ENCODE measurements around the gene LRRC2. TPM values are rescaled to one million over a fixed set of nuclear protein-coding genes. Genes with fewer than 3 reads are reported as not detected.

The LRRC2 gene
- total RNA-seq, 2 donors from 2014 or later: 7.0 to 29.7 TPM

DNA sequence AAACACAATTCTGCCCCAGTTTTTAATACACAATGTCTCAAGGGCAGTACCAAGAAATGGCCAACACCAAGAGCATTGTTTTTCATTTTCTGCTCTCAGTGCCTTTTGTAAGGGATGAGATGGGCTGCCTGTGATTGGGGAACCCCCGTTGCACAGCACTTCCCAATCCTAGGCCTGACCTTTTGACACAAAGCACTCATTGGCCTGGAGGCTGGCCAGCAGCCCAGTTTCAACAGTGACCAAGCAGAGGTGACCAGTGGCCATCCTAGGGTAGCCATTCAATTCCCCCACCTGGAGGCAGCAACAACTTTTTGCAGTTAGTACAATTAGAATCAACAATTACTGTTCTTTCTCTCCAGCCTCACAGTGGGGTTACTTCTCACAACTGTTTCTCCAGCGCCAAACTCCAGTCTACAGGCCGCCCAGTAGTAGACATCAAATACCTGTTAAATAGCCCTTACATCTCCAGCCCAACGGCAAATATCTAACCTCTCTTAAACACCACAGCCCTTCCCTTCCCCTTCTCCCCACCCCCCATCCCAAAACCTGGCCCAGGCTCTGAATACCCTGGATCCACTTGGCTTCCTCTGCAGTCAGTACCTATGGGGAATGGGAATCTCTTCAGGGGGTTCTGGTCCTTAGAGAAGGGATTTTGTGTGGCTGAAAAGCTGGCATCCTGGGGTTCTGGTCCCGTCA lies 8.9 kb upstream of the LRRC2 start:
- Histone ChIP-seq H3K9me3 (no peaks in the 10 kb centered on the region), H3K4me3 (no peak overlapping the region), H3K36me3 (no peaks in the 10 kb centered on the region), H3K27me3 (no peaks in the 10 kb centered on the region), H3K4me1 (peaks cover 0 to 4% of the 10 kb centered on the region in 2 donors), H3K27ac (no peak overlapping the region)
- TF ChIP-seq, protein P1, sequence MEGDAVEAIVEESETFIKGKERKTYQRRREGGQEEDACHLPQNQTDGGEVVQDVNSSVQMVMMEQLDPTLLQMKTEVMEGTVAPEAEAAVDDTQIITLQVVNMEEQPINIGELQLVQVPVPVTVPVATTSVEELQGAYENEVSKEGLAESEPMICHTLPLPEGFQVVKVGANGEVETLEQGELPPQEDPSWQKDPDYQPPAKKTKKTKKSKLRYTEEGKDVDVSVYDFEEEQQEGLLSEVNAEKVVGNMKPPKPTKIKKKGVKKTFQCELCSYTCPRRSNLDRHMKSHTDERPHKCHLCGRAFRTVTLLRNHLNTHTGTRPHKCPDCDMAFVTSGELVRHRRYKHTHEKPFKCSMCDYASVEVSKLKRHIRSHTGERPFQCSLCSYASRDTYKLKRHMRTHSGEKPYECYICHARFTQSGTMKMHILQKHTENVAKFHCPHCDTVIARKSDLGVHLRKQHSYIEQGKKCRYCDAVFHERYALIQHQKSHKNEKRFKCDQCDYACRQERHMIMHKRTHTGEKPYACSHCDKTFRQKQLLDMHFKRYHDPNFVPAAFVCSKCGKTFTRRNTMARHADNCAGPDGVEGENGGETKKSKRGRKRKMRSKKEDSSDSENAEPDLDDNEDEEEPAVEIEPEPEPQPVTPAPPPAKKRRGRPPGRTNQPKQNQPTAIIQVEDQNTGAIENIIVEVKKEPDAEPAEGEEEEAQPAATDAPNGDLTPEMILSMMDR (IDR thresholded peaks at IDR 0.05): no peak
- no peak for DNase-seq (ENCODE audit: low spot score)

DNA sequence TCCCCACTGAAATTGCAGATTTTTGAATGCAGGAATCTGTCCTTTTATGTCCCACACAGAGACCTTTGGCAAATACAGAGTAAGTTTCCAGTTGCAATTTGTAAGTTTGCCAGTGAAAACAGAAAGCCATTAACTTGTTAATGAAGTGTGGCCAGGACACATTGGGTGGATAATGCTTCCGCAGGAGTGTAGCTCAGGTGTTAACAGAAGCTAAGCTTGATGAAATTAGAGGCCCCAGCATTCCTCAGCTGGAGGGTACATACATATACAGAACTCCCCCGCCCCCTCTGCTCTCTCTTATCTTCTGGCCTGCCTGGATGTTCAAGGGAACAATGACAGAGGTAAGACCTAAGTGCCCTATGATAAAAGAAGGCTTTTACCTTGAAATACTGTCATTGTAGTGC lies 8.1 kb upstream of the LRRC2 start:
- Histone ChIP-seq H3K4me3 (no peak overlapping the region), H3K27ac (no peak overlapping the region), H3K36me3 (no peaks in the 10 kb centered on the region), H3K4me1 (peaks cover 0 to 1% of the 10 kb centered on the region in 2 donors), H3K9me3 (no peaks in the 10 kb centered on the region), H3K27me3 (no peaks in the 10 kb centered on the region)
- DNase-seq (ENCODE audit: low spot score): no peak
- TF ChIP-seq, protein P1 (IDR thresholded peaks at IDR 0.05): no peak

GRCh38 chr3:46573701-46574100 lies 7.6 kb upstream of the LRRC2 start:
- DNase-seq (ENCODE audit: low spot score): no peak
- Histone ChIP-seq H3K27ac (no peak overlapping the region), H3K9me3 (no peaks in the 10 kb centered on the region), H3K4me3 (no peak overlapping the region), H3K4me1 (no peaks in the 10 kb centered on the region), H3K36me3 (no peaks in the 10 kb centered on the region), H3K27me3 (no peaks in the 10 kb centered on the region)
- TF ChIP-seq, protein P1 (IDR thresholded peaks at IDR 0.05): no peak

- H3K9me3 ChIP-seq: no peaks in the 10 kb centered on the region
- no peaks in the 10 kb centered on the region for H3K27me3 ChIP-seq
- TF ChIP-seq, protein P1 (IDR thresholded peaks at IDR 0.05): no peak
- H3K27ac ChIP-seq: no peak overlapping the region
- no peak overlapping the region for H3K4me3 ChIP-seq
- peaks cover 0 to under 1% of the 10 kb centered on the region in 2 donors for H3K4me1 ChIP-seq
- DNase-seq (ENCODE audit: low spot score): no peak
- H3K36me3 ChIP-seq: no peaks in the 10 kb centered on the region
These were observed 5.6 kb upstream of the LRRC2 start for GRCh38 chr3:46571684-46572083.

DNA sequence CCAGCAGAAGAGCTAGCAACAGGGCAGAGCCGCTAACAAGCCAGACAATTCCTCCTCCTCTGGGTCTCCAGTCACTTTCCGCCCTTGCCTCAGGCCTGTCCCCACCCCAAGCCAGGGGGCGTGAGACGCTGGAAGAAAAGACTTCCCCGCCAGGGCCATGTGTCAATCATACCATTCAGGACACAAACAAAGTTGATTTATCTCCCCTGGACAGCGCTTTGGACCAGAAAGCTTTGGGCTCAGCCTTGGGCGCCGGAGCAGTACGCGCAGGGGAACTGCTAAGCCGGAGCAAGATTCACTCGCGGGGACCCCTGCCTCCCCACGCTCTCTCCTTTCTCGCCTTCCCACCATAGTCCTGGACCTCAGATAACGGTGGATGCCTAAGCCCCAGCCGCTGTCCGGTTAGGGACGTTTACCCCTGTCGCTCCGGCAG lies 479 bp downstream of the LRRC2 start:
- H3K27ac ChIP-seq: peak overlapping the region; percentile 86 to 89
- TF ChIP-seq, protein P1 (IDR thresholded peaks at IDR 0.05): peak in 1 of 2 donors; percentile 43
- no peak for DNase-seq (ENCODE audit: low spot score)
- no peaks in the 10 kb centered on the region for H3K27me3 ChIP-seq
- no peaks in the 10 kb centered on the region for H3K36me3 ChIP-seq
- peak overlapping the region; percentile 51 to 59 for H3K4me3 ChIP-seq
- H3K4me1 ChIP-seq: peaks cover 0 to 31% of the 10 kb centered on the region in 2 donors
- peaks cover 0 to 6% of the 10 kb centered on the region in 2 donors for H3K9me3 ChIP-seq

- peak overlapping the region; percentile 51 to 59 for H3K4me3 ChIP-seq
- TF ChIP-seq, protein P1 (IDR thresholded peaks at IDR 0.05): no peak
- H3K36me3 ChIP-seq: no peaks in the 10 kb centered on the region
- no peak for DNase-seq (ENCODE audit: low spot score)
- no peaks in the 10 kb centered on the region for H3K27me3 ChIP-seq
- peaks cover 0 to 37% of the 10 kb centered on the region in 2 donors for H3K4me1 ChIP-seq
- H3K9me3 ChIP-seq: peaks cover 0 to 6% of the 10 kb centered on the region in 2 donors
- H3K27ac ChIP-seq: peak overlapping the region; percentile 86 to 89
These were observed 1.0 kb downstream of the LRRC2 start for GRCh38 chr3:46565077-46565476.
